IMR-90 (cell line): Measurements from ENCODE around the gene GIT1. TPM values are rescaled to one million over a fixed set of nuclear protein-coding genes. Genes with fewer than 3 reads are reported as not detected.
A peak's percentile ranks its signal among the peaks of the same experiment; 100 is the strongest.

Source experiments
- ATAC-seq: fragments of 200-7000 bp; cut with Tn5 transposase; 2 replicates; pipeline ENCODE4 v1.9.1; 2020; ENCODE audit warnings: low read depth, mild to moderate bottlenecking, moderate library complexity
- BruUV-seq: library from RNA; stranded (reverse); fragments of 400-500 nt; replicated peaks from 2 replicates; lab custom pipeline; 2021; lab: Mats Ljungman, UMichigan
- CTCF ChIA-PET: fragments of 300-600 bp; formaldehyde crosslinking; extraction: SDS; loops from one replicate; lab custom pipeline; 2021; ENCODE audit warnings: antibody characterized with exemption; lab: Yijun Ruan, JAX
- POLR2A ChIA-PET: fragments of 300-600 bp; sonication (Branson Sonifier 250); formaldehyde crosslinking; loops from one replicate; lab custom pipeline; 2022; ENCODE audit warnings: antibody characterized with exemption; ENCODE audit not compliant: unreplicated experiment; lab: Charles Lee
- DNase-seq: peaks from one replicate; pipeline ENCODE4 v3.0.0; 2013
- H2AFZ ChIP-seq: replicated peaks from 2 replicates; pipeline ENCODE3; 2013; ENCODE audit warnings: low read length, mild to moderate bottlenecking; ENCODE audit not compliant: poor library complexity
- H2AK5ac ChIP-seq: 2 replicates; pipeline ENCODE4 v1.6.1; 2013; ENCODE audit warnings: low read depth, low read length, inconsistent platforms
- H2AK9ac ChIP-seq: replicated peaks from 2 replicates; pipeline ENCODE3; 2013; ENCODE audit warnings: mild to moderate bottlenecking, low read depth, low read length, moderate library complexity; ENCODE audit not compliant: poor library complexity
- H2BK120ac ChIP-seq: 2 replicates; pipeline ENCODE4 v1.6.1; 2013; ENCODE audit warnings: low read depth, low read length, inconsistent platforms
- H2BK15ac ChIP-seq: 3 replicates; pipeline ENCODE4 v1.6.1; 2013; ENCODE audit warnings: low read depth, low read length, inconsistent platforms
- H2BK20ac ChIP-seq: 2 replicates; pipeline ENCODE4 v1.6.1; 2013; ENCODE audit warnings: low read depth, mild to moderate bottlenecking, inconsistent platforms, low read length, moderate library complexity
- H2BK5ac ChIP-seq: 2 replicates; pipeline ENCODE4 v1.6.1; 2013; ENCODE audit warnings: mild to moderate bottlenecking, low read depth, low read length, inconsistent platforms; ENCODE audit not compliant: poor library complexity, severe bottlenecking
- H3K14ac ChIP-seq: replicated peaks from 2 replicates; pipeline ENCODE4 v1.6.1; 2013; ENCODE audit warnings: low read depth, low read length, inconsistent platforms
- H3K18ac ChIP-seq: 2 replicates; pipeline ENCODE4 v1.6.1; 2013; ENCODE audit warnings: low read depth, low read length, control low read depth
- H3K23ac ChIP-seq: 2 replicates; pipeline ENCODE4 v1.6.1; 2013; ENCODE audit warnings: low read depth, low read length, inconsistent platforms
- H3K27ac ChIP-seq: 2 replicates; pipeline ENCODE4 v1.5.1; 2013; ENCODE audit warnings: mild to moderate bottlenecking, control low read depth, low read length; ENCODE audit not compliant: insufficient read depth
- H3K27me3 ChIP-seq: 2 replicates; pipeline ENCODE4 v1.6.1; 2013; ENCODE audit warnings: low read length; ENCODE audit not compliant: control insufficient read depth, insufficient read depth
- H3K36me3 ChIP-seq: 2 replicates; pipeline ENCODE4 v1.6.1; 2013; ENCODE audit warnings: low read length, mixed read lengths; ENCODE audit not compliant: control insufficient read depth, insufficient read depth
- H3K4ac ChIP-seq: 2 replicates; pipeline ENCODE4 v1.6.1; 2013; ENCODE audit warnings: low read depth, low read length, inconsistent platforms
- H3K4me1 ChIP-seq: 2 replicates; pipeline ENCODE4 v1.6.1; 2013; ENCODE audit warnings: low read length, mixed read lengths; ENCODE audit not compliant: control insufficient read depth, insufficient read depth
- H3K4me2 ChIP-seq: 2 replicates; pipeline ENCODE4 v1.6.1; 2013; ENCODE audit warnings: low read depth, mild to moderate bottlenecking, control low read depth, low read length, moderate library complexity
- H3K4me3 ChIP-seq: 2 replicates; pipeline ENCODE4 v1.5.1; 2013; ENCODE audit warnings: low read depth, mild to moderate bottlenecking, control low read depth, low read length, moderate library complexity; ENCODE audit not compliant: insufficient read depth
- H3K56ac ChIP-seq: 2 replicates; pipeline ENCODE4 v1.6.1; 2013; ENCODE audit warnings: low read length, inconsistent platforms; ENCODE audit not compliant: insufficient read depth; ENCODE audit errors: extremely low read depth
- H3K79me1 ChIP-seq, 2 experiments: 2 replicates each; pipeline ENCODE4 v1.6.1; 2013; ENCODE audit warnings: low read length in 2 of 2, inconsistent platforms in 1 of 2, low read depth in 1 of 2
- H3K9ac ChIP-seq: 2 replicates; pipeline ENCODE4 v1.6.1; 2013; ENCODE audit warnings: low read depth, low read length, control low read depth
- H3K9me1 ChIP-seq: 2 replicates; pipeline ENCODE4 v1.6.1; 2013; ENCODE audit warnings: low read length, inconsistent platforms; ENCODE audit not compliant: insufficient read depth
- H3K9me3 ChIP-seq: 2 replicates; pipeline ENCODE4 v1.6.1; 2013; ENCODE audit warnings: low read length; ENCODE audit not compliant: control insufficient read depth, insufficient read depth
- H4K20me1 ChIP-seq: 2 replicates; pipeline ENCODE4 v1.6.1; 2013; ENCODE audit warnings: low read length, inconsistent platforms; ENCODE audit not compliant: insufficient read depth
- H4K5ac ChIP-seq: 2 replicates; pipeline ENCODE4 v1.6.1; 2013; ENCODE audit warnings: mild to moderate bottlenecking, low read depth, low read length, control low read depth
- H4K8ac ChIP-seq, 2 experiments: 2 replicates each; pipeline ENCODE4 v1.6.1; 2013; ENCODE audit warnings: low read depth in 2 of 2, low read length in 2 of 2, control low read depth in 1 of 2, inconsistent platforms in 1 of 2
- H4K91ac ChIP-seq: 2 replicates; pipeline ENCODE4 v1.6.1; 2013; ENCODE audit warnings: low read depth, low read length, inconsistent platforms; ENCODE audit not compliant: insufficient read depth
- BHLHE40 ChIP-seq: fragments of 150-350 bp; IDR thresholded peaks from 2 replicates; pipeline ENCODE4 v1.6.1; 2016; ENCODE audit warnings: mild to moderate bottlenecking, low read depth, low read length
- CEBPB ChIP-seq: IDR thresholded peaks from 2 replicates; pipeline ENCODE4 v1.6.1; 2012; ENCODE audit warnings: low read depth, low read length, improper control_type of control experiment
- CHD1 ChIP-seq: IDR thresholded peaks from 2 replicates; pipeline ENCODE4 v1.6.1; 2012; ENCODE audit warnings: low read depth, low read length, improper control_type of control experiment
- MAFK ChIP-seq: IDR thresholded peaks from 2 replicates; pipeline ENCODE4 v1.6.1; 2012; ENCODE audit warnings: low read depth, low read length, improper control_type of control experiment
- MAZ ChIP-seq: IDR thresholded peaks from 2 replicates; pipeline ENCODE4 v1.6.1; 2012; ENCODE audit warnings: low read depth, mild to moderate bottlenecking, low read length, improper control_type of control experiment, moderate library complexity, borderline replicate concordance
- MXI1 ChIP-seq: IDR thresholded peaks from 2 replicates; pipeline ENCODE4 v1.6.1; 2012; ENCODE audit warnings: low read depth, mild to moderate bottlenecking, low read length, moderate library complexity, borderline replicate concordance
- NFE2L2 ChIP-seq: fragments of 150-350 bp; IDR thresholded peaks from 2 replicates; pipeline ENCODE4 v1.6.1; 2016; ENCODE audit warnings: low read depth, mild to moderate bottlenecking, low read length
- POLR2A ChIP-seq: IDR thresholded peaks from 2 replicates; pipeline ENCODE4 v1.6.1; 2012; ENCODE audit warnings: mild to moderate bottlenecking, low read depth, low read length
- RAD21 ChIP-seq: IDR thresholded peaks from 2 replicates; pipeline ENCODE4 v1.6.1; 2012; ENCODE audit warnings: low read length, improper control_type of control experiment
- RFX5 ChIP-seq: IDR thresholded peaks from 2 replicates; pipeline ENCODE4 v1.8.0; 2012; ENCODE audit warnings: low read depth, mild to moderate bottlenecking, low read length, moderate library complexity
- SMC3 ChIP-seq: fragments of 150-350 bp; IDR thresholded peaks from 2 replicates; pipeline ENCODE4 v1.6.1; 2016; ENCODE audit warnings: low read depth, mild to moderate bottlenecking, antibody characterized with exemption, low read length, moderate library complexity
- WGBS, 2 experiments: methylation state at CpG; one replicate each; pipeline versions ENCODE4 v1.1.5 to v1.1.7; 2013; ENCODE audit warnings: missing lambda C conversion rate in 2 of 2; ENCODE audit not compliant: insufficient read length in 1 of 2; ENCODE audit errors: extremely low coverage in 2 of 2; 5-methylcytosine and 5-hydroxymethylcytosine counted together
- dilution Hi-C: fragments of 300-500 bp; cut with HindIII; formaldehyde crosslinking; loops from one replicate; pipeline ENCODE4 v1.14.3; 2018; ENCODE audit warnings: low sequenced_read_pairs; ENCODE audit not compliant: unreplicated experiment
- in situ Hi-C: fragments of 300-500 bp; cut with MboI; formaldehyde crosslinking; loops from 3 replicates; pipeline ENCODE4 v1.14.3; 2019; ENCODE audit warnings: low sequenced_read_pairs, inconsistent platforms, mixed read lengths
- intact Hi-C: fragments of 100-400 bp; cut with micrococcal nuclease; formaldehyde crosslinking; loops from 2 replicates; pipeline ENCODE4 v1.10.0; 2022
- polyA plus RNA-seq, 3 experiments: library from polyadenylated mRNA; depleted of rRNA; stranded (reverse); fragments of >200 nt; gene quantifications; 2 replicates each; pipeline ENCODE4 v1.2.3, GENCODE V29; 2012; ENCODE audit warnings: low replicate concordance in 1 of 3
- total RNA-seq: library from RNA; depleted of rRNA; stranded (reverse); fragments of >200 nt; gene quantifications from 2 replicates; pipeline ENCODE4 v1.2.3, GENCODE V29; 2012
- TF ChIP-seq, protein P1 (sequence below): fragments of 150-350 bp; IDR thresholded peaks from 2 replicates; pipeline ENCODE4 v1.6.1; 2017; ENCODE audit warnings: mild to moderate bottlenecking, antibody characterized with exemption, low read length, low read depth
- TF ChIP-seq, protein P2 (sequence below): fragments of 150-350 bp; IDR thresholded peaks from 2 replicates; pipeline ENCODE4 v1.6.1; 2016; ENCODE audit warnings: low read depth, mild to moderate bottlenecking, low read length, moderate library complexity, borderline replicate concordance
- TF ChIP-seq, protein P3 (sequence below): conservative IDR thresholded peaks from 2 replicates; pipeline ENCODE4 v1.5.1; 2012; ENCODE audit warnings: mild to moderate bottlenecking, low read depth, low read length, improper control_type of control experiment

GIT1 gene
- total and polyA plus RNA-seq, 2 of the 4 experiments (the other 2 are of a cell fraction), result 14.2 to 34.2 TPM

DNA sequence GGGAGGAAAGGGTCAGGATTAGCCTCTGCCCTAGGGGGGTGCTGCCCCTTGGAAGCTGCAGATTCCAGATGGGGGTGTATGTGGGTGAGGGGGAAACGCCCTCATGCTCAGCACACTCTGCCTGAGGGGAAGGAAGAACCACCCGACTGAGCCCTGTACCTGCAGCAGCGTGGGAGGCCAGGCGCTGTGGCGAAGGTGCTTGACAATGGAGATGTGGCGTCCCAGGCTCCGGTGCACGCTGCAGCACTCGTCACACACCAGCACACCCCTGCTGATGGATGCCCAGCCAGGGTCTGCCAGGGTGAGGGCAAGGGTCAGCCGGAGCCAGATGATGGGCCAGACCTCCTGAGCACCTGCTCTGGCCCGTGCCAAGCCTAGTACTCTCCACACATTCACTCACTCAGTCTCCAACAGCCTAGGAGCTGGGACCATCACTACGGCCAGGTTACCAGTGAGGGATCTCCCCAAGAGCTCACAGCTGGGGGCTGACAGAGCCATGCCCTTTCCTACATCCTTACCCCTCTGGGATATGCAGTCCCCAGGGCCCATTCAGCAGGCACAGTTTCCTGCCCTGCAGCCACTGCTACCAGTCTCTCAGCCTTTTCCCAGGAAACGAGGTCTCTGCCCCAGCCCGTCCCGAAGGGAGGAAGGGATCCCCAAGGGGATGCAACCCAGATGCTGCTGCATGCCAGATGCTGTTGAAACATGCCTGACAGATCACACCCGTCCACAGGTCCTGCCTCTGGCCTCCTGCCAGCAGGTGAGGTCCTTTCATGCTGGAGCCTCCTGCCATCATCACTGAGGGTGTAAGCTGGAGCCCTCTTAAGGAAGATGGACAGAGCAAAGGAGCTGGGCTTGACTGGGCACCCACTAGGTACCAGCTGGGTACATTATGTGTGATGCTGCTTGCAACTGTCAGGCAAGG, 5.9 kb downstream of the GIT1 start:
- no peak for ATAC-seq
- dilution Hi-C loops, result no loop called here

More for the DNA sequence above, 5.9 kb downstream of the GIT1 start:
- H3K4me3 ChIP-seq, result no peak overlapping the region
- H2BK15ac ChIP-seq, result no peak overlapping the region
- intact Hi-C loops (no loop called here), in situ Hi-C loops (no loop called here)
- no peak overlapping the region for H2BK120ac ChIP-seq
- no peak overlapping the region for H4K5ac ChIP-seq
- H2AK5ac ChIP-seq, result peak overlapping the region; percentile 0; the same call in 1 of the 2 replicates
- H3K27me3 ChIP-seq, result no peaks in the 10 kb centered on the region
- H3K9me3 ChIP-seq, result no peaks in the 10 kb centered on the region
- no peak for DNase-seq
- CTCF ChIA-PET, result interaction anchor here (0.6 kb wide), 1 partner anchor 421 kb away, joined by 3 read pairs; no protein-coding TSS in a partner anchor
- TF ChIP-seq, protein P1, sequence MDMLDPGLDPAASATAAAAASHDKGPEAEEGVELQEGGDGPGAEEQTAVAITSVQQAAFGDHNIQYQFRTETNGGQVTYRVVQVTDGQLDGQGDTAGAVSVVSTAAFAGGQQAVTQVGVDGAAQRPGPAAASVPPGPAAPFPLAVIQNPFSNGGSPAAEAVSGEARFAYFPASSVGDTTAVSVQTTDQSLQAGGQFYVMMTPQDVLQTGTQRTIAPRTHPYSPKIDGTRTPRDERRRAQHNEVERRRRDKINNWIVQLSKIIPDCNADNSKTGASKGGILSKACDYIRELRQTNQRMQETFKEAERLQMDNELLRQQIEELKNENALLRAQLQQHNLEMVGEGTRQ, result no peak
- no peak for TF ChIP-seq CHD1
- no peak for TF ChIP-seq MXI1
- TF ChIP-seq CEBPB, result no peak
- TF ChIP-seq, protein P2, sequence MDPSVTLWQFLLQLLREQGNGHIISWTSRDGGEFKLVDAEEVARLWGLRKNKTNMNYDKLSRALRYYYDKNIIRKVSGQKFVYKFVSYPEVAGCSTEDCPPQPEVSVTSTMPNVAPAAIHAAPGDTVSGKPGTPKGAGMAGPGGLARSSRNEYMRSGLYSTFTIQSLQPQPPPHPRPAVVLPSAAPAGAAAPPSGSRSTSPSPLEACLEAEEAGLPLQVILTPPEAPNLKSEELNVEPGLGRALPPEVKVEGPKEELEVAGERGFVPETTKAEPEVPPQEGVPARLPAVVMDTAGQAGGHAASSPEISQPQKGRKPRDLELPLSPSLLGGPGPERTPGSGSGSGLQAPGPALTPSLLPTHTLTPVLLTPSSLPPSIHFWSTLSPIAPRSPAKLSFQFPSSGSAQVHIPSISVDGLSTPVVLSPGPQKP, result no peak
- TF ChIP-seq SMC3, result no peak
- no peak for TF ChIP-seq MAFK
- no peak for TF ChIP-seq POLR2A
- TF ChIP-seq, protein P3, sequence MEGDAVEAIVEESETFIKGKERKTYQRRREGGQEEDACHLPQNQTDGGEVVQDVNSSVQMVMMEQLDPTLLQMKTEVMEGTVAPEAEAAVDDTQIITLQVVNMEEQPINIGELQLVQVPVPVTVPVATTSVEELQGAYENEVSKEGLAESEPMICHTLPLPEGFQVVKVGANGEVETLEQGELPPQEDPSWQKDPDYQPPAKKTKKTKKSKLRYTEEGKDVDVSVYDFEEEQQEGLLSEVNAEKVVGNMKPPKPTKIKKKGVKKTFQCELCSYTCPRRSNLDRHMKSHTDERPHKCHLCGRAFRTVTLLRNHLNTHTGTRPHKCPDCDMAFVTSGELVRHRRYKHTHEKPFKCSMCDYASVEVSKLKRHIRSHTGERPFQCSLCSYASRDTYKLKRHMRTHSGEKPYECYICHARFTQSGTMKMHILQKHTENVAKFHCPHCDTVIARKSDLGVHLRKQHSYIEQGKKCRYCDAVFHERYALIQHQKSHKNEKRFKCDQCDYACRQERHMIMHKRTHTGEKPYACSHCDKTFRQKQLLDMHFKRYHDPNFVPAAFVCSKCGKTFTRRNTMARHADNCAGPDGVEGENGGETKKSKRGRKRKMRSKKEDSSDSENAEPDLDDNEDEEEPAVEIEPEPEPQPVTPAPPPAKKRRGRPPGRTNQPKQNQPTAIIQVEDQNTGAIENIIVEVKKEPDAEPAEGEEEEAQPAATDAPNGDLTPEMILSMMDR, result no peak
- TF ChIP-seq MAZ, result no peak
- TF ChIP-seq RAD21, result no peak
- no peak for TF ChIP-seq NFE2L2
- TF ChIP-seq BHLHE40, result no peak
- TF ChIP-seq RFX5, result no peak
- H3K27ac ChIP-seq, result no peak overlapping the region
- POLR2A ChIA-PET, result no interaction called here
- H3K56ac ChIP-seq, result no peak overlapping the region
- H3K9ac ChIP-seq, result no peak overlapping the region
- H2BK20ac ChIP-seq, result no peak overlapping the region
- peaks cover 26% of the 10 kb centered on the region for H3K9me1 ChIP-seq
- H2BK5ac ChIP-seq, result no peak overlapping the region
- H3K79me1 ChIP-seq, result peaks cover 38 to 89% of the 10 kb centered on the region in 2 experiments
- peak overlapping the region; percentile 73 for H2AK9ac ChIP-seq
- H3K4me2 ChIP-seq, result no peak overlapping the region
- no peak overlapping the region for H3K4ac ChIP-seq
- H3K14ac ChIP-seq, result no peak overlapping the region
- 95% methylated on average over 11 of the region's 16 CpGs; no CpG with 5 or more reads in 1 of the 2 experiments for WGBS, 2 experiments
- no peak overlapping the region for H4K91ac ChIP-seq
- peaks cover 21% of the 10 kb centered on the region; the same call in 1 of the 2 replicates for H3K4me1 ChIP-seq
- H3K18ac ChIP-seq, result no peak overlapping the region
- H3K36me3 ChIP-seq, result peaks cover 30% of the 10 kb centered on the region
- H4K8ac ChIP-seq, result peak overlapping the region in 1 of 2 experiments; percentile 46; a peak in 1 of 4 replicates
- BruUV-seq, result no TSS peak
- peaks cover 62% of the 10 kb centered on the region for H4K20me1 ChIP-seq
- no peak overlapping the region for H2AFZ ChIP-seq
- H3K23ac ChIP-seq, result no peak overlapping the region
